WERI-Rb-1 (cell line): Measurements from ENCODE around the gene KLF2.

Source experiments
- DNase-seq: peaks from one replicate; pipeline ENCODE4 v3.0.0-alpha.2; 2020
- H3K27ac ChIP-seq: fragments of 250-450 bp; sonication (Bioruptor Pico); 2 replicates; pipeline ENCODE4 v1.5.1; 2020; ENCODE audit warnings: mild to moderate bottlenecking, moderate library complexity
- H3K27me3 ChIP-seq: fragments of 250-450 bp; sonication (Bioruptor Pico); 2 replicates; pipeline ENCODE4 v1.5.1; 2021; ENCODE audit warnings: mild to moderate bottlenecking, low read depth, moderate library complexity; ENCODE audit not compliant: insufficient read depth, severe bottlenecking
- H3K36me3 ChIP-seq: fragments of 250-450 bp; sonication (Bioruptor Pico); 2 replicates; pipeline ENCODE4 v1.5.1; 2020; ENCODE audit warnings: mild to moderate bottlenecking, moderate library complexity
- H3K4me3 ChIP-seq: 2 replicates; pipeline ENCODE4 v1.5.1; 2011; ENCODE audit warnings: low read depth, mild to moderate bottlenecking, control low read depth, low read length
- H3K9me3 ChIP-seq: fragments of 250-450 bp; sonication (Bioruptor Pico); 2 replicates; pipeline ENCODE4 v1.5.1; 2021; ENCODE audit warnings: mild to moderate bottlenecking, moderate library complexity; ENCODE audit not compliant: severe bottlenecking
- CTCF ChIP-seq: IDR thresholded peaks from 2 replicates; pipeline ENCODE4 v1.5.1; 2011; ENCODE audit warnings: low read depth, mild to moderate bottlenecking, control low read depth, inconsistent platforms, low read length

Gene KLF2

DNA sequence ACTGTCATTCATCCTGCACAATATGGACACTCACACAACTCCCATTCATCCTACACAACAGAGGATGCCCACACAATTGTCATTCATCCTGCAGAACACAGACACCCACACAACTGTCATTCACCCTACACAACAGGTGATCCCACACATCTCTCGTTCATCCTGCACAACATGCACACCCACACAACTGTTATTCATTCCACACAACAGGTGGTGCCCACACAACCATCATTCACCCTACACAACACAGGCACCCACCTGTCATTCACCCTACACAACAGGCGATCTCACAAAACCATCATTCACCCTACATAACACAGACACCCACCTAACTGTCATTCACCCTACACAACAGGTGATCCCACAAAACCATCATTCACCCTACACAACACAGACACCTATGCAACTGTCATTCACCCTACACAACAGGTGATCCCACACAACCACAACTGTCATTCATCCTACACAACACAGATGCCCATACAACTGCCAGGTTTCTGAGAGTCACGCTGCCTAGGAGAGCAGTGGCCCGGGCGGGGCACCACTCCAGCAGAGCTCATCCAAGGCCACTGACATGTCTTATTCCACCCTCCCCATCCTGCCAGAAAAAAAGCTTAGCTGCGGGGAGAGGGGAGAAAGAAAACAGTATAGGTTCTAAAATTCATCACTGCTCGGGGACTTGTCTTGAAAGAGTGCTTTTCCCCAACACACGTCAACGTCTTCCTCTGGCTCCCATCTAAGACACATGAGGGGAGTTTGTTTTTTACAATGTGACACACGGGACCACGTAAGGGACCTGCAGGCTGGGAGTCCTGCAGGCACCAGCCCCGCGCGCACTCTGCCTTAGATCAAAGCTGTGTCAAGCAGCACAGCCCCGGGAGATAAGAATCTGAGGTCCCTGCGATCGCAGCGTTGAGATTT lies 44.0 kb downstream of the KLF2 start:
- H3K36me3 ChIP-seq = no peaks in the 10 kb centered on the region
- no peak for DNase-seq
- H3K27me3 ChIP-seq = no peaks in the 10 kb centered on the region
- TF ChIP-seq CTCF = no peak
- H3K9me3 ChIP-seq = no peaks in the 10 kb centered on the region
- no peak overlapping the region for H3K4me3 ChIP-seq
- no peak overlapping the region for H3K27ac ChIP-seq

- no peak for TF ChIP-seq CTCF
- H3K4me3 ChIP-seq = no peak overlapping the region
Measured at GRCh38 chr19:16369306-16369663, 44.7 kb downstream of the KLF2 start.

DNA sequence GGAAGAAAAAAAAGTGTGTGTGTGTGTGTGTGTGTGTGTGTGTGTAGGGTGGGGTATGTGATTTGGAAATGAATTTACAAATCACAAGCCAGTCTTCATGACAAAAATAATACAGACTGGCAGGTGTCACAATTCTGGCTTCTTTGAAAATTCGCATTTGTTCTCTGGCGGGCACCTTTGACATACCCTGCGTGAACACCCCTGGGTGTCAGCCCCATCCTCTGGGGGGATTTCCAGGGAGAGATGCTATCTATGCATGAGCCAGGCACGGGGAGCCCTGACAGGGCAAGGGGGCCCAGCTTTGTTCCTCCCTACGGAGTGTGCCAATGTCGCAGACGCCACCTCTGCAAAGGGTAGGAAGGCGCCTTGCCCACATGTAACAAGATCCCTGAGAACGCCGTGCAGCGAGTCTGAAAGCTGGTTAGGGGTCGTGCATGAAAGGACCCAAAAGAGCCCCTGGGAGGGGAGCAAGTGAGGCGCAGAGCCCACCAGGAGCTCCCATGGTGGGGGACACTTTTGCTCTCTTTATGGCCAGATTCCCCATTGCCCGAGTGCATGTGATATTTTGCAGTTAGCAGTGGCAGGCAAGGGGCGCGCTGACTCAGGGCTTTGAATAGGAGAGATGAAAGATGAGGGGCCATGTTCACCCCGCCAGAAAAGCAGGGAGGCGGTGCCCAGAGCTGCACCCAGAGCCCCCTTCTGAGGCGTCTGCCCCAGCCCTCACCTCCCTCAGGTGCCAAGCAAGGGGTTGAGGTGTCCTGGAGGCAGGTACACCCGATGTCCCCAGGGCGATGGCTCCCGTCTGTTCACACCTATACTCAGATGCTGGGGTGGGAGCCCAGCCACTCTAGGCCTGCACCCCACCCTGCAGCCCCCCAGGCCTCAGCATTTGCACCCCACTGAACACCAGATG lies 45.3 kb downstream of the KLF2 start:
- no peak for DNase-seq
- Histone ChIP-seq H3K27ac (no peak overlapping the region), H3K36me3 (peaks cover 4% of the 10 kb centered on the region), H3K9me3 (no peaks in the 10 kb centered on the region), H3K27me3 (no peaks in the 10 kb centered on the region), H3K4me3 (no peak overlapping the region)
- no peak for TF ChIP-seq CTCF

More at GRCh38 chr19:16369306-16369663, 44.7 kb downstream of the KLF2 start:
- Histone ChIP-seq H3K36me3 (no peaks in the 10 kb centered on the region), H3K27ac (no peak overlapping the region), H3K9me3 (no peaks in the 10 kb centered on the region), H3K27me3 (no peaks in the 10 kb centered on the region)
- no peak for DNase-seq

DNA sequence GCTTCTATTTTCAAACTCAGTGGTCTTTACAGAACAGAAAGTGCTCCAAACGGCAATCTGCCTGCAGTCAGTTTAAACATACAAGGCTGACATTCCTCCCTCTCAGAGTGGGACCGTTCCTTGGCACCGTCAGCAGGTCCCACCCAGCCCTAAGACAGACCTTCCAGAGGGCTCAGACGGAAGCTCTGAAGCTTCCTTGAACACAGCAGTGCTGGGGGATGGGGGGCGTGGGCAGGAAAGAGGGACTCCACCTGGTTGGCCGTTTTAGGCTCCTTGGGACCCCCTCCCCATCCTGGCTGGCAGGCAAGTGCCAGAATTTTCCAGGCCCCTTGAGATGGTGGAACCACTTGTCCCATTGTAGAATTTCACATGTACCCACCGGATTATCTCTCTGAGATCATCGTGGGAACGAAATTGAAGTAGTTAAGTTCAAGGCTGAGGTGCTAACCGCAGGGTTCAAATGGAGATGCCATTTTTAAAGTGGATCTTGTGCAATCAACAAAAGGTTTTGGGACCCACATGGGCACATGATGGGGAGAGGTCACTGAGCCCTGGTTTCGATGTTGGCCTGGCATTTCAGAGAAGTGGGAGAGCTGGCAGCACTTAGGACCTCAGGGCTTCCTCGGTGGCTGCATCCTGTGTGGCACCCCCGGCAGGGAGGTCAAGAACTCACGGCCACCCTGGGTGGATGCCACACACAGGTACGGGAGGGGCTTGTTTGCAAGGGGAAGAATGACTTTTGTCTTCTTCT lies 46.2 kb downstream of the KLF2 start:
- H3K36me3 ChIP-seq = peaks cover 9% of the 10 kb centered on the region
- no peaks in the 10 kb centered on the region for H3K9me3 ChIP-seq
- no peak for TF ChIP-seq CTCF
- no peak overlapping the region for H3K27ac ChIP-seq
- no peak for DNase-seq
- H3K4me3 ChIP-seq = no peak overlapping the region
- H3K27me3 ChIP-seq = no peaks in the 10 kb centered on the region

DNA sequence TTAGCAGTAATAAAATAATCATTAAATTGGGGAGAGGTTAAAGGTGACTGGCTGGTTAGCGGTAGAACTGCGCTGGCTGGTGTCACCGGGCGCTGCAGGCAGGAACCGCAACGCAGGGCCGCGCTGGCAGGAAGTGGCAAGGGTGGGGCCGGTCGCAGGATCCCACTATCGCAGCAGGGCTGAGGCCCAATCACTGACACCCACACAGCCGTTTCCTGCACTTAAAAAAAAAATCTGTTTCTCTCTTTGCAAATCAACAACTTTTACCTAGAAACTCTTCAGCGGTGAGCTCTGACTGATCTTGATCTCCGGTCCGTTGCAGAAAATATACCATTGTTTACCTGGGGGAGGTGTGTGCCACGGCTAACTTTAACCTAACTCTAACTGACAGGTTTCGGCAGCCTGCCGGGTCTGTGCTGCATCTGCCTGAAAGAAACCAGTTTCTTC lies 46.9 kb downstream of the KLF2 start:
- Histone ChIP-seq H3K9me3 (no peaks in the 10 kb centered on the region), H3K27me3 (no peaks in the 10 kb centered on the region), H3K36me3 (peaks cover 16% of the 10 kb centered on the region), H3K27ac (no peak overlapping the region), H3K4me3 (no peak overlapping the region)
- TF ChIP-seq CTCF = no peak
- DNase-seq = no peak
